GM19397 (cell line): ENCODE data around the gene P2RY8.
"Not testable (repeated sequence)": the region's sequence is repeated elsewhere in the genome, so short reads cannot be mapped to it uniquely, and the experiment has no call there.

Experiments used
- ATAC-seq: cut with Tn5 transposase; IDR thresholded peaks from one replicate; pipeline ENCODE4 v1.9.1; 2021; ENCODE audit warnings: mild to moderate bottlenecking, moderate library complexity; ENCODE audit not compliant: unreplicated experiment

P2RY8 gene

GRCh38 chrX:1545776-1546408, 8.9 kb upstream of the P2RY8 start:
- no peak for ATAC-seq

DNA sequence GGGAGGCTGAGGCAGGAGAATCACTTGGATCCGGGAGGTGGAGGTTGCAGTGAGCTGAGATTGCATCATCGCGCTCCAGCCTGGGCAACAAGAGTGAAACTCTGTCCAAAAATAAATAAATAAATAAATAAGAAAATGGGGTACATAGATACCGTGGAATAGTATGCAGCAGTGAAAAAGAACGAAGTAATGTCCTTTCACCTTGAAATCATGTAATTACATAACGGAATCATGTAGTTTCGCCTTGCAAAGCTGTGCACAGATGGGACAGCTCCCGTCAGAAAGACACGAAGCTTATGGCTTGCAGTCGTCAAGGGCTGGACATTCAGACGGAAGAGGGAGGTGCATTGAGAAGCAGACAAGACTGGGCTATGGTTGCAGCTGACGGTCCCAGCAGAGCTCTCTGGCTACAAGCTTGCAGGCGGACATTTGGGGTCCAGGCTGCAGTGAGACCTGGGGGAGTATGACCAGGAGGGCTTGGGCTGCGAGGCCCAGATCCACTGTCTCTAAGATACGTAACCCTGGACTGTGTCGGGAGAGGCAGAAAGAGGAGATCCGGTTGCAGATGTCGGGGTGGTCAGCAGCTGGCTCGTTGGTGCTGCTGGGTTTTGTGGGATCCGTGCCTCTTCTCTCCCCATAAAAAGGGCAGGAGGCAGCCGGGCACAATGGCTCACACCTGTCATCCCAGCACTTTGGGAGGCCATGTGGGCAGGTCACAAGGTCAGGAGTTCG, 6.2 kb upstream of the P2RY8 start:
- ATAC-seq = no peak

DNA sequence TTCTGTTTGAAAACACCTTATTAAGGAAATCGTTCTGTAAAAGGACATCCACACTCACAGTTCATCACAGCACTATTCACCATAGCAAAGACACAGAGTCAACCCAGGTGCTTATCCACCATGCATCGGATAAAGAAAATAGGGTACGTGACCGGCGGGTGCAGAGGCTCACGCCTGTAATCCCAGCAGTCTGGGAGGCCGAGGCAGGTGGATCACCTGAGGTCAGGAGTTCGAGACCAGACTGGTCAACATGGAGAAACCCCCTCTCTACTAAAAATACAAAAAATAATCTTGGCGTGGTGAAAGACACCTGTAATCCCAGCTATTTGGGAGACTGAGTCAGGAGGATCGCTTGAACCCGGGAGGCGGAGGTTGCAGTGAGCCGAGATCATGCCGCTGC, 2.2 kb upstream of the P2RY8 start:
- ATAC-seq = not testable (repeated sequence)

DNA sequence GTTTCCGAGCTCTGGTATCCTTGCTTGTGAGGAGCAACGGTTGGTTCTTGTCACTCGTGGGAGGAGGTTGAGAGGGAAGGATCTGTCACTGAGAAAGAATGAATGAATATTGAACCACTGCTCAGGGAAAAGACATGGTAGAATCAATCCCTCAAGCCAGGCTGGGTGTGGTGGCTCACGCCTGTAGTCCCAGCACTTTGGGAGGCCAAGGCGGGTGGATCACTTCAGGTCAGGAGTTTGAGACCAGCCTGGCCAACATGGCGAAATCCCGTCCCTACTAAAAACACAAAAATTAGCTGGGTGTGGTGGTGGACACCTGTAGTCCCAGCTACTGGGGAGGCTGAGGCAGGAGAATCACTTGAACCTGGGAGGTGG, 718 bp upstream of the P2RY8 start:
- not testable (repeated sequence) for ATAC-seq

GRCh38 chrX:1536712-1537030, 314 bp downstream of the P2RY8 start:
- ATAC-seq = no peak

- peak; percentile 25 for ATAC-seq
Measured at GRCh38 chrX:1535241-1536041, 1.5 kb downstream of the P2RY8 start.

- peak; percentile 24 for ATAC-seq
Measured at GRCh38 chrX:1534301-1535168, 2.5 kb downstream of the P2RY8 start.

DNA sequence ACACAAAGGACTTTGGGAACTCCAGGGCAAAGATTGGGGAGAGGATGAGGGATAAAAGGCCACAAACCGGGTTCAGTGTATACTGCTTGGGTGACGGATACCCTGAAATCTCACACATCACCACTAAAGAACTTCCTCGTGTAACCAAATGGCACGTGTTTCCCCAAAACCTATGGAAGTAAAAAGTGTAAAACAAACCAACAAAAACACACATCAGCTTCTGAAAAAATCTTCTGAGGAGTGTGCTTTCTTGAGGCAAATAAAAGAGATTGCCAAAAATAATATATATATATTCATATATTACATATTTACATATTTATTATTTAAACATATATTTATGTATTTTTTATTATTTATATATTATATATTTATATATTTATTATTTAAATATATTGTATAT, 3.9 kb downstream of the P2RY8 start:
- ATAC-seq = no peak

GRCh38 chrX:1531096-1531890, 5.7 kb downstream of the P2RY8 start:
- no peak for ATAC-seq

DNA sequence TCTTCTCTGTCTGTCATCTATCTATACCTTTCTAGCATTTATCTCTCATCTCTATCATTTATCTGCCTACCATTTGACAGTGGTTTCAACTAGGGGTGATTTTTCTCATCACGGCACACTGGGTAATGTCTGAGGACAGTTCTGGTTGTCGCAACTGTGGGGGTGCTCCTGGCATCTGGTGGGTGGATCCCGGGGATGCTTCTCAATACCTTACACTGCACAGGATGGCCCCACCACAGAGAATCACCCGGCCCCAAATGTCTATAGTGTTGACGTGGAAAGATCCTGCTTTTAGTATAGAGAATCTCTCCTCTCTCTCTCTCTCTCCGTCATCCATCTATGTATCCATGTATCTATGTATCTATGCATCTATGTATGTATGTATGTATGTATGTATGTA, 7.2 kb downstream of the P2RY8 start:
- ATAC-seq = no peak

DNA sequence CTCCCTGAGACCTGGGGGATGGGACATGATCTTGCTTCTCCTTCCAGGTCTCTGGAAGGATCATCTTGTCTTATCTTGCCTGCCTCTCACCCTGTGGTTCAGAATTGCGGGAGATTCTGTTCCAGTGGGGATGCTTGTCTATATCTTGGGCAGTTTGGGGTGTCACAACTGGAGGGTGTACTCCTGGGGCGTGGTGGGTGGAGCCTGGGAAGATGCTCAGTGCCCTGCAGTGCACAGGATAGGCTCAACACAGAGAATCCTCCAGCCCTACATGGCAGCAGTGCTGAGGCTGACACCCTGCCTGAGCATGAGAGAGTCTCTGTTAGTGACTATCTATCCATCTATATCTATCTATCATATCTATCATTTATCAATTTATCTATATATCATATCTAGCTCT, 7.7 kb downstream of the P2RY8 start:
- ATAC-seq = no peak

DNA sequence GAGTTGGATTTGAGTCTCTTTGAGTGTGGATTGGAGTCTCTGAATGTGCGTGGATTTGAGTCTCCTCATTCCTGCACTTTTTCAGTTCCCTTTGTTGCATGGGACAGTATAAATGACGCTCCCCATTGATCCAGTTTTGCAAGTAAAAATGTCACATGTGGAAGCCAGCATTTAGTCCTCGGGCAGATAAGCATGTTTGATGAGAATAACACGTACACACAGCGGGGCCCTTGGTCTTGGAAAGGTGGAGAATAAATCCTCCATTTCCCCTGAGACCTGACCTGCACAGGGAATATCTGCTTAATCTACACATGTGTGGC, 8.1 kb downstream of the P2RY8 start:
- ATAC-seq = no peak

GRCh38 chrX:1528186-1528883, 8.7 kb downstream of the P2RY8 start:
- no peak for ATAC-seq

DNA sequence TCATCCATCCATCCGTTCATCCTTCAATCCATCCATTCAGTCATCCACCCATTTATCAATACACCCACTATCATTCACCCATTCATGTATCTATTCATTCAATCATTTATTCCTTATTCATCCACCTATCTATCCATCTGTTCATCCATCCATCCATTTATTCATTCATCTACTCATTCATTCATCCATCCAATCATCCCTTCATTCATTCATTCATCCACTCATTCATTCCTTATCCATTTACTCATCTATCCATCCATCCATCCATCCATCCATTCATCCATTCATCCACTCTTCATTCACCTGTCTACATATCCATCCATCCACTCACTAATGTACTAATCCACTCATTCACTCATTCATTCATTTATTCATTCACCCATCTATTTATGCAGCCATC, 9.5 kb downstream of the P2RY8 start:
- ATAC-seq = no peak

DNA sequence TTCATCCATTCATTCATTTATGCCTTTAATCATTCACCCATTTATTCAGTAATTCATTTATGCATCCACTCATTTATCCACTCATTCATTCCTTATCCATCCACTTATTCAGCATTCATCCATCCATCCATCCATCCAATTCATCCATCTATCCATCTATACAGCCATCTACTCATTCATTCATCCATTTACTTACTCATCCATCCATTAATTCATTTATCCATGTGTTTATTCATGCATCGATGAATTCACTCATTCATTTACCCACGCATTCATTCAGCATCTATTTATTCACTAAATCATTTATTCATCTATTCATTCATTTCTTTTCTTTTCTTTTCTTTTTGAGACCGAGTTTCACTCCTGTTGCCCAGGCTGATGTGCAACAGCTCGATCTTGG, 10.4 kb downstream of the P2RY8 start:
- ATAC-seq = no peak

- no peak for ATAC-seq
Measured at GRCh38 chrX:1525583-1526355, 11.2 kb downstream of the P2RY8 start.

- ATAC-seq = no peak
Measured at GRCh38 chrX:1524874-1525582, 12.0 kb downstream of the P2RY8 start.

DNA sequence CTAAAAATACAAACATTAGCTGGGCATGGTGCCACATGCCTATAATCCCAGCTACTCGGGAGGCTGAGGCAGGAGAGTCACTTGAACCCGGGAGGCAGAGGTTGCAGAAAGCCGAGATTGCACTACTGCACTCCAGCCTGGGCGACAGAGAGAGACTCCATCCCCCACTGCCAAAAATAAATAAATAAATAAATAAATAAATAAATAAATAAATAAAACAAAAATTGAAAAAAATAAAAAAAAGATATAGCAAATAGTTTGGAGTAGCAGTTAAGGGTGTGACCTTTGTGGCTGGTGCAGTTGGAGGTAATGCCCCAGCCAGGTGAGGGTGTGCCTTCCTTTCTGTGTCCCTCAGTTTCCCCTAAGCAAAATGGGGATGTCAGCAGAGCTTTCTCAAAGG, 14.1 kb downstream of the P2RY8 start:
- not testable (repeated sequence) for ATAC-seq
